GM12875 (cell line): ENCODE data around the gene STAT5B.
A peak's percentile ranks its signal among the peaks of the same experiment; 100 is the strongest.

Experiments
- H3K4me3 ChIP-seq: one replicate; pipeline ENCODE4 v1.5.1; 2011; ENCODE audit warnings: low read depth, low read length, control low read depth
- CTCF ChIP-seq: IDR thresholded peaks from 2 replicates; pipeline ENCODE4 v1.5.1; 2011; ENCODE audit warnings: low read depth, mild to moderate bottlenecking, control low read depth, inconsistent platforms, low read length, moderate library complexity, borderline replicate concordance; ENCODE audit not compliant: insufficient read depth

The STAT5B gene

DNA sequence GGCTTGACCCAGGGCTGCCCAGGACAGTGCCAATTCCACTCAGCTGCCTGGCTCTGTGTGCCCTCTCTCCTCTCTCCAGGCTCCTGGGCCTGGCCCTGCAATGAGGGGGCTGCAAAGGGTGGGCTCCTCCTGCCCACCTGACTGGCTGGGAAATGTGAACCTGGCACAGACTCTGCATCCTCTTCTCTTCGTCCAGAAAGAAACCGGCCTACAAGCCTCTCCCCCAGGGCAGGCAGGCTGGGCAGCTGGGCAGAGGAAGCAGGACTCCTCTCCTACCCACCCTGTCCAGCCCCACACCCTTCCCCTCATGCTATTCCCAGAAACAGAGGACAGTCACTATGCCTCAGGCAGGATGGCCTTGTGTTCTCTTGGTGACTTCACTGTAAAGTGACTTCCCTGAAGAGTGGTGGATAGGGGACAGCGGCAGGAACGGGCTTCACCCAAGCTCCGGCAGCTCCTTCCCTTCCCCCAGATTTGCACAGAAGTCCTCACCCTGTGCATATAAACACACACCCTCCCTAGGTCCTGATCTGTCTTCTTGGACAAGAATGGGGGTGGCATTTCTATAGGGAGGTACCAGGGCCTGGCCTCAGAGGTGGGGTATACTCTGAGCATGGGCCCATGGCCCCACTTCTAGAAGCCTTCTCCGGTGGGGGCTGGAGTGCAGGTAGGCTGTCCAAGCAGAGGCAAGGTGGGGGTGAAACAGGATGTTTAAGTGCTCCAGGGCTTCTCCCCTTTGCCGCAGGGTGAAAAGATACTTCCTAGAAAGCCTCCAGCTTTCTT is 7.2 kb upstream of the STAT5B start:
- H3K4me3 ChIP-seq, result no peak overlapping the region
- TF ChIP-seq CTCF, result no peak

GRCh38 chr17:42282478-42283080 is 6.4 kb upstream of the STAT5B start:
- H3K4me3 ChIP-seq, result no peak overlapping the region
- no peak for TF ChIP-seq CTCF

DNA sequence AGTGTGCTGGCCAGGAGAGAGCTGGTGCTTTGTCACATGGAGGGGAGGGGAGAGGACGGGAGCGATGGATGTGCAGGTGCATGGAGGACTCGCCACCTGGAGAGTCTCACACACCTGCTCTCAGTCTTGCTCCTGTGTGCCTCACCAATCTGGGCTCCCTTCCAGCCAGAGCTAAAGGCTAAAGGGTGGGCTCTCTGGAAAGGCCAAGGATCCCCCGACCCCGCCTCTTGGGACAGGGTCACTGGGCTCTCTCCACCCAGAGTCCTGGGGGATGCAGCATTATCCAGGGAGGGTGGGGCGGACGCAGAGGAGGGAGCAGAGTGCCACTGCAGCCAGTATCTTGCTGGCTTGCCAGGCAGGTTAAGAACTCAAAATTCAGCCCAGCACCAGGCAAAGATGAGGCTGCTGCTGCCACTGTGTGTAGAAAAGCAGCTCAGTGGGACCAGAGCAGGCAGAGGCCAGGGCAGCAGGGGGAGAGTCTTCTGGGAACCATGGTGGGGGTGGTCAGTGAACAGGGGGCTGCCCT is 5.4 kb upstream of the STAT5B start:
- no peak for TF ChIP-seq CTCF

DNA sequence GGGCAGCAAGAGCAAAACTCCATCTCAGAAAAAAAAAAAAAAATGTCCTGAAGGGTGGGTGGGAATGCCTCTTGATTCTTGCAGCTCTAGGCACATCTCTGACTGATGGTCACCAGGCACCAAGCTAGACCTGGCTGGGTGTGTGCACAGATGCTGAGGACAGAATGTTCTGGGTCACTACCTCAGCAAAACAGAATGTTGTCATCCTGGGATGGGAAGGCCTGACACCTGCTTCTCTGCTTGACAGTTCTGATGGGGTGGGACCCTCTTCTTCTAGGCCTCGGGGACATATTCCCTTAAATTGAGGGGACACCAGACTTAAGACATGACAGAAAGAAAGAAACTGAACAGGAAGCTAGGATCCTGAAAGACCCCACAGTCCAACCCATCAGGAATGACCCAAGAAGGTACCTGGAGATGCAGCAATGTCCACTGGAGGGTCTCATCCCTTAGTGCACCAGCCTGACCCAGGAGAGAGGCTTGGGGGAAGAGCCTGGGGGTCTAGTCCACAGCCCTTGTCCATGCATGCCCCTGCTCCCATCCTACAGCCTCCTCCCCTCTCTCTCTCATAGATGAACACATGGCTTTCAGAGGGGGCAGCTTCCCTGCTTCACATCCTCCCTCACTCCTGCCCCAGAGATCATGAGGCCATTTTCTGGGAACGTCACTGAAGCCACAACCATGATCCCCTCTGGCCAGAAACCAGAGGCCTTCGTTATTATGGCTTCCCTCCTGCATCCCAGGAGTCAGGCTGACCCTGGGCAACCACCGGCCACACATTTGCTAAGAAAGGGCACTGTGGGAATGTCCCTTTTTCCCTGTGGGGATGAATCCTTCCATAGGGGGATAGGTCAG is 3.8 kb upstream of the STAT5B start:
- H3K4me3 ChIP-seq, result no peak overlapping the region
- no peak for TF ChIP-seq CTCF

More for the DNA sequence above, 5.4 kb upstream of the STAT5B start:
- H3K4me3 ChIP-seq, result no peak overlapping the region

GRCh38 chr17:42277342-42277712 is 1.1 kb upstream of the STAT5B start:
- TF ChIP-seq CTCF, result 0 out of 2 replicates have a peak, but pooled peaks have one; percentile 0
- no peak overlapping the region for H3K4me3 ChIP-seq

GRCh38 chr17:42276609-42277341 is 584 bp upstream of the STAT5B start:
- no peak for TF ChIP-seq CTCF
- peak overlapping the region; percentile 73 for H3K4me3 ChIP-seq
